ENCODE results near the gene TMCC1.

GRCh38 chr3:129745253-129745652 lies 148.3 kb downstream of the TMCC1 start:
- TF ChIP-seq EP300 (IDR thresholded peaks at IDR 0.05) (no peak), CTCF (IDR thresholded peaks at IDR 0.05) (no peak)
